Activated CD8-positive, alpha-beta memory T cell treated with anti-CD3 and anti-CD28 coated beads for 1 hour (primary cell): Measurements from ENCODE around the gene SWI5.
"Not testable (repeated sequence)": the region's sequence is repeated elsewhere in the genome, so short reads cannot be mapped to it uniquely, and the experiment has no call there.

ENCODE experiments used
- DNase-seq, 2 donors: peaks; one replicate each; pipeline ENCODE4 v3.0.0-alpha.2; 2020; ENCODE audit warnings: low read depth in 1 of 2; ENCODE audit errors: extremely low read depth in 1 of 2

The SWI5 gene

DNA sequence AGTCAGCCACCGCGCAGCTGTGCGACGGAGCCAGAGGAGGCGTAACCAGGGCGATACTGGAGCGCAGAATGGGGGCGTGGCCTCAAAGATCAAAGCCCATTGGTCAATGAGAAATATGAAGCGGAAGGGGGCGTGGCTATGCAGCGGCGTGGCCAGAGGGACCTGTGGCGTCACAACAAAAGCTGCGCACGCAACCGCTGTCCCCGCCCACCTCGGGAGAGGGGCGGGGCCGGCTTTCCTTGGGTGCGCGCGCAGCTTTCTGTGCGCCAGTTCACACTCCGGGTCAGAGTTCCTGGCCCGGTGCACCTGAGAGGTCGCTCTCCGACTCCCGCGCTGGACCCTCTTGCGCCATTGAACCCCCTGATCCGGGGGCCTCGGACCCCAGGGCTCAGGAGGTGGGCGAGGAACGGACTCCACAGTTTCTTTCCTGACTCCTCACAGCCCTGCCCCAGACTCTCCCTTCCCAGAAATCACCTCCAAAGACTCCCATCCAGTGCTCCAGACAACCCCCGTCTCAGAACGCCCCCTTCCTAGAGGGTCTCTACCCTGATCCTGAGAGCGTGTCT is at the start of gene SWI5:
Gene SWI5, plus strand, starts transcription at position 269 of the 566 bp plus-strand sequence.
- DNase-seq, result peak; percentile 100

DNA sequence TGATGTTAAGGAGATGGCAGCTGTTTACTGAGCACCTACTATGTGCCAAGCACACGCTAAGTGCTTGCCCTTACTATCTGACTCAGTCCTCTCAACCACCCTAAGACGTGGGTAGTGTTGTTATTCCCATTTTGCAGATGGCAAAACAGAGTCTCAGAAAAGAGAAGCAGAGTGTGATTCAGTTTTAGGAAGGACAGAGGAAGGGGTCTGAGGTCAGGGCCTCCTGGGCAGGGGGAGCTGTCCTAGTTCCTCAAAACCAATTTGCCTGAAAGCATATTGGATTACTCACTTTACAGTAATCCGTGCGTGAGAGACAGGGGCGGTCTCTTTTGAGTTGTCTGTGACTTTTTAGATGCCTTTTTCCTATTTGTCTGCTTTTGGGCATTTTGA is 49.7 kb upstream of the SWI5 start:
- no peak for DNase-seq

DNA sequence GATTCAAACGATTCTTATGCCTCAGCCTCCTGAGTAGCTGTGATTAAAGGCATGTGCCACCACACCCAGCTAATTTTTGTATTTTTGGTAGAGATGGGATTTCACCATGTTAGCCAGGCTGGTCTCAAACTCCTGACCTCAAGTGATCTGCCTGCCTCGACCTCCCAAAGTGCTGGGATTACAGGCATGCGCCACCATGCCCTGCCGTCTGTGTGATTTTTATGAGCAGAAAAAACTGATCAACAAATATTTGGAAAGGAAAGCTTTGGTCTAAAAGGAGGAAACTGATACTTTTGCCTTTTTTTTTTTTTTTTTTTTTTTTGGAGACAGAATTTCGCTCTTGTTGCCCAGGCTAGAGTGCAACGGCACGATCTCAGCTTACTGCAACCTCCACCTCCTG is 45.2 kb upstream of the SWI5 start:
- DNase-seq, result not testable (repeated sequence)

DNA sequence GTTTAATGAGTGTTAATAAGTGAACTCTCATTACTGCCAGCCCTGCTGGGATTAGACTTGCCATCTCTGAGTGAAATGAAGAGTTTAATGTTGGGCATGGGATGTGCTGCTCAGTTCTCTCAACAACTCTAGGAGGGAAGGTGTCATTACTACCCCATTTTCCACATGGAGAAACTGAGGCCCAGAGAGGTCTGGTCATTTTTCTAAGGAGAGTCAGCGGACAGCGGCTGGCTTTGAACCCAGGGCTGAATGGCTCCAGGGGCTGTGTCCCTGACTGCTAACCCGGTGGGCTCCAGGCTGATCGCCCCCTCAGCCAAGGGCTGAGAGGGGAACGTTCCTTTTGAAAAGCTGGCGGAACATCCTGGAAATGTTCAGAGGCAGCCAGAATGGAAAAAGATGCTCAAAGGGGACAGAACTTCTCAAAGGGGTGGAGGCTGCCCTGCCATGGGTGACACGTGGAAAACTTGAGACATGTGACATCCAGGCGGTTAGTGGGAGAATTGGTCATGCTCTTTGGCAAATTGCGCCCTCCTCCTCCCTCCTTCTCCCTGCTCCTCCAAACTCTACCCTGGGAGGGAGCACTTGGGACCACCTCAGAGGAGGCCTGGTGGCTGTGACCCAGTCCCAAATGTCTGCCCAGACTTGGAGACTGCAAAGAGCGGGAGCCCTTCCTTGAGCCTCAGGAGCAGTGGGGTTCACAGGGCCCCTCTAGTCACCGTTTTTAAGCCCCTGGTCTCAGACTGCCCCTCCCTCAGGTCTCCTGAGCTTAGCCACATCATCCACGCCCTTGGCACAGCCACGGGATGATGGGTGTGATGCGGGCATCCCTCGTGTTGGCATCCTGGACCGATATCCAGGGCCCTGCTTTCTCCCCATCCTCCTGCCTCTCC is 44.2 kb upstream of the SWI5 start:
- no peak for DNase-seq

DNA sequence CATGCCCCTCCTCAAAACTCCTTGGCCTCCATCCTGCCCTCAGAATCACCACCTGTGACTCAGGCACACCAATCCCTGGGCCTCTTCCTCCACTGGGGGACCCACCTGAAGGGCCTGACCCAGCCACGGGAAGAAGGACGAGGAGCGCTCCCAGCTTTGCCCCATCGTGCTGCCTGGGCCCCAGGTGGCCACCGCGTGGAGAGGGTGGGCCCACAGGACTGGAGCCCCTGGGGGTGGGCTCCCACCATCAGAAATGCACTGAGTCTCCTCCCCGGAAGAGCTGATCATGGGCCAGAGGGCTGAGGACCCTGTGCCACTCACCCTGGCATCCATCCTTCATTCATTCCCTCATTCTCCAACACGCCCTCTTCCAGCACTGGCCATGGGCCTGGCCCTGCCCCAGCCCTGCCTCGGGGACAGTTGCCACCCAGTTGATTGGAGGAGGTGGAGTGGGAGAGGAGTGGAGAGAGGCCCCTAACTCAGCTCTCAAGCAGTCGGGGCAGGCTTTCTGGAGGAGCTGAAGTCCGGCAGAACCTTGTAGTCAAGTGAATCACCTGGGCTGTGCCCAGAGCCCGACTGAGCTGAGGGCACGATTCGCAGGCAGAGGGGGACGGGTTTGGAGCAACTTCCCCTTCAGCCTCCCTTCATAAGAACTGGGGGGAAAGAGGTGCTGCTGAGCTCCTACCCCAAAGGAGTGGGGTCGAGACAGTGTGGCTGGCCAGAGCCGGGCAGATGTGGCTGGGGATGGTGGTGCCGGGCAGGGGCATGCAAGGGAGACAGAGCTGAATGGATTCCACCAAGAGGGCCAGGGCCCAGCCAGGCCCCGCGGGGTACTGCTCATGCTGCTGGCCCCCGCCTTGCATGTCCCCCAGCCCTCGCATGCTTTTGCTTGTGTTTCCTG is 43.3 kb upstream of the SWI5 start:
- no peak for DNase-seq

DNA sequence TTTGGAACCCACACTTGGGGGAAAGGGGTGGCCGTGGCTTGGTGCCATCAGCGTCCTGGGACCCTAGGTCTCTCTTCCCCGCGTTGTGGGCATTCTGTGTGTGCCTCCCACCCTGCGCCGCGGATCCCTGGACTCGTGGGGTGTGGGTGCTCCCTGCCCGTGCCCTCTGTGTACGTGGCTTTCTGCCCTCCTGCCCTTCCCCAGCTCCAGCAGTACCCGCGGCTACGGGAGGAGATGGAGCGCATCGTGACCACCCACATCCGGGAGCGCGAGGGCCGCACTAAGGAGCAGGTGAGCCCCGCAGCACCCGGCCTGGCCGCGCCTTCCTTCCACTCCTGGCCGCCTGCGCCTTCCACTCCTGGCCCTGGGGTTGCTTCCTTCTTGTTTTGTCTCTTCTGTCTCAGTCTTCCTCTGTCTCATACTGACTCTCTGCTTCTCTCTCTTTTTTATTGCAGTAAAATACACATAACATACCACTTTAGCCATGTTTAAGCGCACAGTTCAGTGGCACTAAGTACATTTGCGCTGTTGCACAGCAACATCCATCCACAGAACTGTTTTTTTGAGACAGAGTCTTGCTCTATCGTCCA is 42.2 kb upstream of the SWI5 start:
- DNase-seq, result no peak

DNA sequence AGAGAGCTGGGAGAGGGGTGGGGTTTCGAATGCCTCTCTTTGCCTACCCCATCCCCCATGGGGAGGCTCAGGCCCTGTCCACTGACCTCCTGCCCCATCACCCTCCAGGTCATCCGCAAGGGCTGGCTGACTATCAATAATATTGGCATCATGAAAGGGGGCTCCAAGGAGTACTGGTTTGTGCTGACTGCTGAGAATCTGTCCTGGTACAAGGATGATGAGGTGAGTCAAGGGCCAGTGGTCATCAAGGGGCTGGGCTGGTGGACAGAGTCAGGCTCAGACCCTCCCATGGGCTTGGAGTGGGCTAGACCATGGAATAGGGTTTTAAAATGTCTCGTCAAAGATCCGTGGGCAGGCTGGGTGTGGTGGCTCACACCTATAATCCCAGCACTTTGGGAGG is 34.0 kb upstream of the SWI5 start:
- DNase-seq, result no peak

DNA sequence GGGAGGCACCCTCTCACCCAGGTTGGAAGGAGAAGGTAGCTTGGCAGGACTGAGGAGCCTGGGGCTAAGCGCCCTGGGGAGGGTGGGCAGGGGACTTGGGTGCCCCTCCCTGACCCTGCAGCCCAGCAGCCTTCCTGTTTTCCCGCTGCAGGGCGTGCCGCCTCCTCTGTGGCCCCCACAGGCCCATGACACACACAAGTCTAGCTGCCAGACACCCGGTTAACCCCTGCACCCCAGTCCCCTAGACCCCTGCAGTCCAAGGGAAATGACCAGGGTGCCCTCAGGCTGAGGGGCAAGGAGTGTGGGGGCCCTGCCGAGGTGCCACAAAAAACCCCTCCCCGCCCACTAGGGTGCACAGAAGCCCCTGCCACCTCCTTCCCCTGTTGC is 33.3 kb upstream of the SWI5 start:
- DNase-seq, result no peak

DNA sequence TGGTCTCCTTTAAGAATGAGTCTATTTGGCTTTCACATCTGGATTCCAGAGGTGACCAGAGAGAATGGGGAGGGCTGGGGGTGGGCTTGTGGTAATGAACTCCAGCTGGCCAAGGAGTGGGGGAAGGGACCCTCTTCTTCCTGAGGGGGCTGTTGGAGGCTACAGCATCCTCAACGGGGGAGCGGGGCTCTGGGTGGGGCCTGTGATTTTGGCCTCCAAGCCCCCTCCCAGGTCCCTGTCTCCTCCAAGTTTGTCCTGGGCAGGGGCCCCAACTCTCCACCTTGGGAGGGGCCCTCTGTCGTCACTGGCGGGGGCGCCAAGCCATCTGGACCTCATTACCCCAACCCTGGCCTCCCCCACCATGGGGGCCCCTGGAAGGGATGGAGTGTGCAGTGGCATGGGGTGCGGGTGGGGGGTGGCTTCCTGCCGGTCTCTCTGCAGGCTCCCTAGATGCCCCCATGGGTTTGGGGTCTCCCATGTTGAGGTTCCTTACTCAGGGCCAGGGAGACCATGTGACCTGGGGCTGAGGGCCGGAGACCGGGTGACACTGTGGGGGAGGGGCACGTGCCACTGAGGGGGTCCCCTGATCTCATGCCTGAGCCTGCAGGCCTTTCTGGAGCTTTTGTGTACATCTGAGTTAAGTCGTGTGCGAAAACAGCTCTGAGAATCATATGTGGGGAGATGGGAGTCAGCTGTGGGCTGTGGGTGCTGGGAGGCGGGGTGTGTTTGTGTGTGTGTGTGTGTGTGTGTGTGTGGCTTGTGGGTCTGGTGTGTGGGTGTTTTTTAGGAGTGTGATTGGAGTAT is 32.7 kb upstream of the SWI5 start:
- no peak for DNase-seq

DNA sequence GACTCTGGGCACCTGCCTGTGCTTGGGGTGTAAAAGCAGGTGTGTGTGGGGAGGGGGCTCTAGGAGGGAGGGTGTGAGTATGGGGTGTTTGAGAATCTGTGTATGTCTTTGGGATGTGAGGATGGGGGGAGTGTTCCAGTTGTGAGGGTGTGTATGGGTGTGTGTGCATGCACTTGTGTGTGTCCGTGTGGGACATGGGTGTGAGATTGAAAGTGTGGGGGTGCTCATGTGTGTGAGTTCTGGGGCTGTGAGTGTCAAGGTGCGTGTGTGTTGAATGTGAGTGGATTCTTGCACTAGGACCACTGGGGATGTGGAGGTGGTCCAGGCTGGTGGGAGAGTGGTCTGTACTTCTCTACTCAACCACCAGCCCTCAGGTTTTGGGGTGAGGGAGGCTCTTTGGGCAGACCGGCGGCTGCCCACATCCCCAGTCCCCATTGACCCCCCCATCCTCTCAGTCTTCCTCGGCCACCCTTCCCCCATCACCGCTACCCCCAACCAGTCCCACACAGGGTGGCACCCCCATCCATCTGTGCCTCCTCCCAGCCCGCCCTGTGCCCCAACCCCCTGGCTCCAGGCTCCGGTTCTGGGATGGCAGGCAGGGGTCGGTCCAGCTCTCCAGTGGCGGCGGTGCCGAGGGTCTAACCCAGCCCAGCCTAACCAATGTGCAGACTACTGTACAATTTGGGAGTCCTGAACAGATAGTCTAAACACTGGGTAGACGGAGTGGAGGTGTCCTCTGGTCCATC is 31.8 kb upstream of the SWI5 start:
- DNase-seq, result no peak

DNA sequence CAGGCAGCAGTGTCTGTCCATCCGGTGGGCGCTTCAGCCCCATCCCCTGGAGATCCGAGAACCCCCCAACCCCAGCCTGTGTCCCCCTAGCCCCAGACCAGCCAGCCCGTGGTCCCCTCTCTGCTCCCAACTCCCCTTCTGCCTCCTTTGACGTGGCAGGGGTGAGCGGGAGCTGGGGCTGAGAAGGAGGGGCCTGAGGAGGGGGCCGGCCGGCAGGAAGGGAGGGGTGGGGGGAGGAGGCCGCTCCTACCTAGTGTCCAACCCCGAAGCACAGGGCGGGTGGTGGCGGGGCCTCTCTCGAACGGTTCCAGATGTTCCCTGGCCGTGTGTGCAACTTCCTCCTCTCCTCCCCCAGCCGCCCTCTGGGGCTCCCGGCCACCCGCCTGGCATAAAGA is 31.2 kb upstream of the SWI5 start:
- no peak for DNase-seq

DNA sequence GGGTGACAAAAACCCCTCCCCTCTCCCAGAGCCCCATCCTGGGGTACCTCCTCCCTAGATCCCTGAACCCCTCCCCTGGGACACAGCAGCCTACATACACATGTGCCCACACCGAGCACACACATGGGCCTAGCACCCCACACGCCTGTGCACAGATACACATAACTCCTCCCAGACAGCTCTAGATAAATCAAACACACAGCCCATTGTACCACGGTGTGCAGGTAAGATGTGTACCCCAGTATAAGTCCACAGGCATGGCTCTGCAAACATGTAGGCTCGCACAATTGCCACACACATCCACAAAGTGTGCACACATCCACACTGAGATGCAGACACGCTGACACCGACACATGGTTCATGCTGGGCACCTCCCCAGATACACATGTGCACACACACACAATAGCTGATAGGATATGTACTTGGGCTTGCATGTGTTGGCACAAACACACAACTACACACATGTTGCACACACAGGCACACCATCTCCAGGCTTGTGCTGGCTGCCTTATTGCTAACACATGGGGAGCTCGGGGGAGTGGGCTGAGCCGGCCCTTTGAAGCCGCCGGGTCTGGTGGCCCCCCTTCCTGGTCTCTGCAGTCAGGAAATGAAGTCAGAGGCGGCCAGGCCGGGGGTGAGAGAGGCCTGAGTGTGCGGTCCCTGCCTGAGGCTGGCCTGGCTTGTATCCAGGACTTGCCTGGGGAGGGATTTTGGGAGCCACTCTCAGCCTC is 30.5 kb upstream of the SWI5 start:
- DNase-seq, result no peak

DNA sequence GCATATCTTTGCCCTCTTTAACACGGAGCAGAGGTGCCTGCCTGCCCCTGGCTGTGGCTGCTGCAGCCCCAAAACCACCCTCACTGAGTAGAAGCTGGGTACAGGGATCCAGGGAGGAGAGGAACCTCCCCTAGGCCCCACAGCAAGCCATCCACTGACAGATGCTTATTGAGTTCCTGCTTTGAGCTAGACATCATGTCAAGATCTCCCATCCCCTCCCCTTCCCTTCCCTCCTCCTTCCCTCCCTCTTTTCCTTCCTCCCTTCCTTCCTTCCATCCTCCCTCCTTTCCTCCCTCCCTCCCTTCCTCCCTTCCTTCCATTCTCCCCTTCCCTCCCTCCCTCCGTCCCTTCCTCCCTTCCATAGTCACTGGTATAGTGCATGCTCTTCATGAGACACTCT is 29.6 kb upstream of the SWI5 start:
- DNase-seq, result no peak

DNA sequence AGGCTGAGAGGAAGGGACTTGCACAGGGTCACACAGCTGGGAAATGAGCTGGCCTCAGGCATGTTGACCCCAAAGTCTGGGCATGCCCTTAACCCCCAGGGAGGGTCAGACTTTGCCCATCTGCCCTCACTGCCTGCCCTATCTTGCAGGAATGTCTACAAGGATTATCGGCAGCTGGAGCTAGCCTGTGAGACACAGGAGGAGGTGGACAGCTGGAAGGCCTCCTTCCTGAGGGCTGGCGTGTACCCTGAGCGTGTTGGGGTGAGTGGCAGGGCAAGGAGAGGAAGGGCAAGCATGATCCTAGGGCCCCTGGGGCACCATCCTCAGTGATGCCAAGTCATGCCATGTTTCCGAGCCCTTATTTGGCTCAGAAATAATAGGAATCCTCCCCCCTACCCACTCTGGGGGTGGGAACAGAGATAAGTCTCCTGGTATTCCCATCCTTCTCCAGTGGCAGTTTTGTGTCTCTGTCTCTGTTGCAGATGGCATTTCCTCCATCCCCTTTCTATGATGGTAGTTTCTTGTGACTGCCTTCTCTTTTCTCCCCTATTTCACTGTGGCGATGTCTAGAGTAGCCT is 28.8 kb upstream of the SWI5 start:
- no peak for DNase-seq

DNA sequence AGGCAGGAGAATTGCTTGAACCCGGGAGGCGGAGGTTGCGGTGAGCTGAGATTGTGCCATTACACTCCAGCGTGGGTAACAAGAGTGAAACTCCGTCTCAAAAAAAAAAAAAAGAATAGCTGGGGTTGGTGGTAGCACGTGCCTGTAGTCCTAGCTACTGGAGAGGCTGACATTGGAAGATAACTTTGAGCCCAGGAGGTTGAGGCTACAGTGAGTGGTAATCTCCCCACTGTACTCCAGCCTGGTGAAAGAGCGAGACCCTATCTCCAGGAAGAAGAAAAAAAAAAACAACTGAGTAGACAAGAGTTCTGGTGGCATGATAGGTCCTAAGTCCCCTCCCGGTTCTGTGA is 26.5 kb upstream of the SWI5 start:
- no peak for DNase-seq

DNA sequence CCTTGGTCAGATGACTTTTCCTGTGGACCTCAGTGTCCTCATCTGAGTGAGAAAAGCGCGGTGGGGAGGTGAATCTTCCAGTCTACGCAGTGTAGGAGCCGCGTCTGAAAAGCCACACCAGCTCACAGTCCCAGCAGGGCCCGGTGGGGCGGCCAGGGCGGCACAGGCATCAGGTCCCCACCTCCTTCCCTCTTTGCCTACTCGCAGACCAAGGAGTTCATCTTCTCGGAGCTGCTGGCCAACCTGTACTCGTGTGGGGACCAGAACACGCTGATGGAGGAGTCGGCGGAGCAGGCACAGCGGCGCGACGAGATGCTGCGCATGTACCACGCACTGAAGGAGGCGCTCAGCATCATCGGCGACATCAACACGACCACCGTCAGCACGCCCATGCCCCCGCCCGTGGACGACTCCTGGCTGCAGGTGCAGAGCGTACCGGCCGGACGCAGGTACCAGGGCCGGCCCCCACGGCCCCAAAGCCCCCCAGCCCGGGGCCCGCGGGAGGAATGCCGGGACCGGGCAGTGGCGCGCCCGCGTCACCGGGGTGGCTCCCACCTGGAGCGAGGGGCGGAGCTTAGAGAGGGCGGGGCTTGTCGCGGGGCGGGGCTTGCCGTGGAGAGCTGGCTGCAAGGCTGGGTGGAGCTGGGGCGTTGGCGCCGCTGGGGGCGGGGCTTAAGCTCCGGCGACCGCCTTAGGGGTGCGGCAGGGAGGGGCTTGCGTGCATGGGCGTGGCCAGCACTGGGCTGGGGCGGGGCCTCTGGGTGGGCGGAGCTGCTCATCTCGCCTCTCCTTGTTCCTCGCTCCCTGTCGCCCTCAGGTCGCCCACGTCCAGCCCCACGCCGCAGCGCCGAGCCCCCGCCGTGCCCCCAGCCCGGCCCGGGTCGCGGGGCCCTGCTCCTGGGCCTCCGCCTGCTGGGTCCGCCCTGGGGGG is 25.9 kb upstream of the SWI5 start:
- DNase-seq, result peak; percentile 95 to 98

DNA sequence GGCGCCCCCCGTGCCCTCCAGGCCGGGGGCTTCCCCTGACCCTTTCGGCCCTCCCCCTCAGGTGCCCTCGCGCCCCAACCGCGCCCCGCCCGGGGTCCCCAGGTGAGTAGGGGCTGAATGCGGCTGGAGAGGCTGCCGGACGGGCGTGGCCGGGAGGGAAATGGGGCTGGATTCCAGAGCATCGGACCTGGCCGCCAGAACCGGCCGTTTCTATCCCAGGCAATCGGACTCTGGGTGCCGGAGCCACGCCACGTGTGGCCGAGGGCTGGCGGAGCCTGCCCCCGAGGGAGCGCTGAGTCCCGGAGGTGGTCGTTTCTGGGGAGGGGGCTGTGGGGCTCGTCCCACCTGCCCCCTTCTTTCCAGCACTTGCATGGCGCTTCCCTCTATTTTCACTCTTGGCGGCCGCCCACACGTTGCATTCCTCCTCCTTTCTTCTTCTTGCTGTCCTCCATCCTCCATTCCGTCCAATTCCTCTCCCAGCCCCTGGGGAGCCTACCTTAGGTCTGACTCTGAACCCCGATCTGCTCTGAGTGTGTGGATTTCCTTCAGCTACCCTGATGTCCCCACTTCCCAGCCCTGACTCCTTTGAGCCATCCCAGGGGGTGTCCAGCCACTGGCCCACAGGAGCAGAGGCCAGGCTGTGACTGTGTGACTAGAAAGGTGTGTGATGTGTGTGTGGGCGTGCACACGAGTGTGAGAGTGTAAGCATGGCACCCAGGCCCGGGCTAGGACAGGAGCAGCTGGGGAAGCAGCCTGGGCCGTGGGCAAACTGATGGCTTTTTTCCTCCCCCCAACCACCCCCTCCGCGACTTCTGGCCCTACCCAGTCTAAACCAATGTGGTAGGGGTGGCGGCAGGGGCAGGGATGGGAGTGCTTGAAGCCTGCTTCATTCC is 25.0 kb upstream of the SWI5 start:
- no peak for DNase-seq
